Right lobe of liver (tissue), 6 donors: ENCODE measurements around the gene MAPK6. TPM values are rescaled to one million over a fixed set of nuclear protein-coding genes. Genes with fewer than 3 reads are reported as not detected.

Experiments used
- ATAC-seq, 4 donors: fragments of 200-7000 bp; cut with Tn5 transposase; one replicate each; pipeline ENCODE4 v1.9.1; 2020; ENCODE audit warnings: mild to moderate bottlenecking in 4 of 4, moderate library complexity in 4 of 4
- DNase-seq, 3 donors: peaks; one replicate each; pipeline ENCODE4 v3.0.0-alpha.2; 2020
- H3K27ac ChIP-seq, 3 donors: fragments of 200-600 bp; one replicate each; pipeline ENCODE4 v1.8.0; 2022
- H3K27me3 ChIP-seq, 2 donors: fragments of 200-600 bp; one replicate each; pipeline ENCODE4 v1.8.0; 2022
- H3K36me3 ChIP-seq, 4 donors: fragments of 200-600 bp; sonication (generic) in 1 of 4; one replicate each; pipeline versions ENCODE4 v1.5.1 to v1.8.0; 2017 to 2022; ENCODE audit warnings: control low read depth in 1 of 4
- H3K4me1 ChIP-seq, 4 donors: fragments of 200-600 bp; sonication (generic) in 1 of 4; one replicate each; pipeline versions ENCODE4 v1.5.1 to v1.8.0; 2017 to 2022; ENCODE audit warnings: control low read depth in 1 of 4
- H3K4me3 ChIP-seq, 3 donors: fragments of 200-600 bp; one replicate each; pipeline ENCODE4 v1.8.0; 2022
- H3K9me3 ChIP-seq, 4 donors: fragments of 200-600 bp; sonication (generic) in 1 of 4; one replicate each; pipeline versions ENCODE4 v1.5.1 to v1.8.0; 2017 to 2022; ENCODE audit warnings: control low read depth in 1 of 4
- CTCF ChIP-seq, 4 donors: fragments of 200-600 bp in 3 of 4; fragments of 450-650 bp in 1 of 4; IDR thresholded peaks; one replicate each; pipeline versions ENCODE4 v1.5.1 to v1.8.0; 2016 to 2022; ENCODE audit warnings: antibody characterized with exemption in 4 of 4, mild to moderate bottlenecking in 2 of 4
- POLR2A ChIP-seq: fragments of 450-650 bp; IDR thresholded peaks from one replicate; pipeline ENCODE4 v1.6.1; 2017; ENCODE audit warnings: antibody characterized with exemption, mild to moderate bottlenecking
- WGBS: methylation state at CpG from one replicate; pipeline ENCODE4 v1.1.6; 2018; ENCODE audit warnings: low coverage, low lambda C conversion rate; ENCODE audit not compliant: insufficient coverage; ENCODE audit errors: missing lambda C conversion rate; 5-methylcytosine and 5-hydroxymethylcytosine counted together
- intact Hi-C, 2 donors: fragments of 100-400 bp; cut with DNase I; formaldehyde crosslinking; loops; one replicate each; pipeline versions ENCODE4 v1.11.2 to v1.14.1; 2022
- total RNA-seq, 6 experiments: library from RNA; depleted of rRNA in 2 of 6; stranded (reverse); fragments of >200 nt in 2 of 6; fragmentation: NEBNext Ultra II Directional in 3 of 6; extraction: Animal tissue kit (Norgen Biotek cat#: 25700) in 3 of 6; gene quantifications; one replicate each; pipeline versions ENCODE4 v1.1.0 to v1.2.4, GENCODE V29; 2016 to 2023
- donor health status: DM: no; HTN: yes; CAD: no.
- donor health status: DM: no; HTN: no; CAD: no.
- donor health status: DM: no; HTN: no; CAD: no.
- donor health status: DM: no; HTN: yes; CAD: no.
- donor health status: DM: no; HTN: yes; CAD: no.

Gene MAPK6
- total RNA-seq, 6 experiments from 2014 or later, result 15.8 to 35.8 (median 22.3) TPM

- TF ChIP-seq CTCF (IDR thresholded peaks at IDR 0.05) (no peak), POLR2A (no peak)
- intact Hi-C loops, result no loop called here
- DNase-seq, result no peak
- Histone ChIP-seq H3K9me3 (no peaks in the 10 kb centered on the region), H3K4me3 (no peak overlapping the region), H3K4me1 (peaks cover 0 to 11% (median 0%) of the 10 kb centered on the region in 4 donors), H3K27me3 (no peaks in the 10 kb centered on the region), H3K27ac (no peak overlapping the region), H3K36me3 (no peaks in the 10 kb centered on the region)
- ATAC-seq, result no peak
- 87% methylated on average over 5 of the region's 5 CpGs for WGBS
Measured at GRCh38 chr15:52008359-52008697, 10.7 kb upstream of the MAPK6 start.

DNA sequence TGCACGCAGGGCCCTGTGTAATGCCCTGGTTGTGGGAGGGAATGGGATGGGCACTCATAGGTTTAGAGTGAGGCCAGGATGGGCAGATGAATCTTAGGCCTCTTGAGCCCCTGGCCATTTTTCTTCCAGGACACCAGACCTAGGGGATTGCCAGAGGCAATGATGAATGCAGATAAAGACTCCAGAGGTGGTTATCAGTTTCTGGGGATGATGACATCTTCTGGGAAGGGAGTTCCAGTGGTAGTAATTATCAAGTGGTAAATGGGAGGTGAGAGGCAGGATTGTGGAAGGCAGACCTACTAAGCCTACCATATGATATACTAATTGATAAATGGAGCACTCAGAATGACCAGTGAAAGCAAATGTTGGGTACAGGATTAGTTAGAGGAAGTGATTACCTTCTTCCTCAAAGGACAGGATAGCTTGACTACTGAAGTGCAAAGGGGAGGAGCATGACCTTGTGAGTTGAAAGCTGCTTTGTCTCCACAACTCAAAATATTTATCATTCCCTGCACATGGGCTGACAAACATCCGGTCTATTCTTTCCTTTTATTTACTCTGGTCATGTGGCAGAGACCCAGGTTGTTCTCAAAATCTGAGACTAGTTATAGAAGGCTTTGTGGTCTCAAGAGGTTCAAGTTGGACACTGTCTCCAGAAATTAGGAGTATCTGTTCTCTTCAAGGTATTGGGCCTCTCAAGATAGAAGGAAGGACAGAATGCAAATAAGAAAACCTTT lies 10.2 kb upstream of the MAPK6 start:
- Histone ChIP-seq H3K27ac (peak overlapping the region in 1 of 3 donors; percentile 18), H3K27me3 (no peaks in the 10 kb centered on the region), H3K36me3 (no peaks in the 10 kb centered on the region), H3K4me1 (peaks cover 0 to 11% (median 0%) of the 10 kb centered on the region in 4 donors), H3K9me3 (no peaks in the 10 kb centered on the region), H3K4me3 (no peak overlapping the region)
- TF ChIP-seq CTCF (IDR thresholded peaks at IDR 0.05) (no peak), POLR2A (no peak)
- ATAC-seq (peak; percentile 66 to 77 (median 73)), DNase-seq (no peak)
- intact Hi-C loops, result no loop called here
- 50% methylated on average over 2 of the region's 2 CpGs for WGBS

GRCh38 chr15:52010633-52011595 lies 8.1 kb upstream of the MAPK6 start:
- H3K9me3 ChIP-seq, result no peaks in the 10 kb centered on the region
- no peak overlapping the region for H3K27ac ChIP-seq
- H3K36me3 ChIP-seq, result no peaks in the 10 kb centered on the region
- no peaks in the 10 kb centered on the region for H3K27me3 ChIP-seq
- ATAC-seq (no peak), DNase-seq (no peak)
- intact Hi-C loops, result no loop called here
- no peak overlapping the region for H3K4me3 ChIP-seq
- 88% methylated on average over 14 of the region's 14 CpGs for WGBS
- TF ChIP-seq CTCF (IDR thresholded peaks at IDR 0.05), result no peak
- TF ChIP-seq POLR2A, result no peak
- H3K4me1 ChIP-seq, result peaks cover 0 to 11% (median 0%) of the 10 kb centered on the region in 4 donors

DNA sequence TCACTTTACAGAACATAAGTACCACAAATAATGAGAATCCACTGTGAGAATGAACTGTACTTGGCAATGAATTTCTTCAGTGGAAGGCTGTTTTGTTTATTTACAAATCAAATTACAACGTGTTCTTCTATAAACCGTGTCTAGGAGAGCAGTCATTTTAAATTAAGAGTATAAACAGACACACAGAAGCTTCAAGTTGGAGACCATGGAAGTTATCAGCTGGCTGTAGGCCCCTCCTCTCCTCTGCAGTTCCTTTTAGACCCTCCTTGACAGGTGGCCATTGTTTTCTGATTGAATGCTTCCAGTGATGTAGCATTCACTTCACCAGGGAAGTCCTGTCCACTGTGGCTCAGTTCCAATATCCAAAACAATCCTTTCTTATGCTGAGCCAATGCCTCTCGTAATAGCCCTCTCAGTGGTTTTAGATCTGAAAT lies 7.3 kb upstream of the MAPK6 start:
- Histone ChIP-seq H3K9me3 (no peaks in the 10 kb centered on the region), H3K36me3 (no peaks in the 10 kb centered on the region), H3K27ac (no peak overlapping the region), H3K4me1 (peaks cover 0 to 11% (median 0%) of the 10 kb centered on the region in 4 donors), H3K27me3 (no peaks in the 10 kb centered on the region), H3K4me3 (no peak overlapping the region)
- ATAC-seq (peak; percentile 28 to 55 (median 52)), DNase-seq (no peak)
- WGBS, result 12% methylated on average over 2 of the region's 3 CpGs
- intact Hi-C loops, result no loop called here
- TF ChIP-seq CTCF (IDR thresholded peaks at IDR 0.05) (no peak), POLR2A (no peak)
